Tibial nerve (tissue), 4 donors: ENCODE data around the gene CD55.

Source experiments
- EP300 ChIP-seq, 2 donors: sonication (generic); formaldehyde crosslinking; IDR thresholded peaks; one replicate each; pipeline ENCODE4 v1.6.1; 2017; ENCODE audit warnings: antibody characterized with exemption in 2 of 2, mild to moderate bottlenecking in 1 of 2
- POLR2A ChIP-seq, 2 donors: fragments of 450-650 bp; IDR thresholded peaks; one replicate each; pipeline ENCODE4 v1.6.1; 2017; ENCODE audit warnings: antibody characterized with exemption in 2 of 2, mild to moderate bottlenecking in 2 of 2, moderate library complexity in 2 of 2
- TF ChIP-seq, protein P1 (sequence below), 5 experiments: fragments of 200-600 bp in 3 of 5; fragments of 450-650 bp in 2 of 5; sonication (generic) in 3 of 5; IDR thresholded peaks; one replicate each; pipeline ENCODE4 v1.5.1; 2016 to 2019; ENCODE audit warnings: antibody characterized with exemption in 5 of 5, mild to moderate bottlenecking in 3 of 5, moderate library complexity in 2 of 5

DNA sequence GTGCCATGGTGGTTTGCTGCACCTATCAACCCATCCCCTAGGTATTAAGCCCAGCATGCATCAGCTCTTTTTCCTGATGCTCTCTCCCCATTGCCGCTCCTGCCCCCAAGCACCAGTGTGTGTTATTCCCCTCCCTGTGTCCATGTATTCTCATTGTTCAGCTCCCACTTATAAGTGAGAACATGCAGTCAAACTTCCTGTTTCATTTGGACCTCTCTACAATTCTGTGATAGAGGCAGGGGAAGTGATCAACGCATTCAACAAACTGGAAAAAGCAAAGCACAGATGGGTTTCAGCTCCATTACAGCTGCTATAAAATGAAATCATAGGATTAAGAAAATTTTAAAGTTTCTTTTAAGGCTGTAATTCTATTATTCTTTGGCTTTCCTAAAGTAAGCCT lies 23.3 kb upstream of the CD55 start:
- TF ChIP-seq, protein P1, sequence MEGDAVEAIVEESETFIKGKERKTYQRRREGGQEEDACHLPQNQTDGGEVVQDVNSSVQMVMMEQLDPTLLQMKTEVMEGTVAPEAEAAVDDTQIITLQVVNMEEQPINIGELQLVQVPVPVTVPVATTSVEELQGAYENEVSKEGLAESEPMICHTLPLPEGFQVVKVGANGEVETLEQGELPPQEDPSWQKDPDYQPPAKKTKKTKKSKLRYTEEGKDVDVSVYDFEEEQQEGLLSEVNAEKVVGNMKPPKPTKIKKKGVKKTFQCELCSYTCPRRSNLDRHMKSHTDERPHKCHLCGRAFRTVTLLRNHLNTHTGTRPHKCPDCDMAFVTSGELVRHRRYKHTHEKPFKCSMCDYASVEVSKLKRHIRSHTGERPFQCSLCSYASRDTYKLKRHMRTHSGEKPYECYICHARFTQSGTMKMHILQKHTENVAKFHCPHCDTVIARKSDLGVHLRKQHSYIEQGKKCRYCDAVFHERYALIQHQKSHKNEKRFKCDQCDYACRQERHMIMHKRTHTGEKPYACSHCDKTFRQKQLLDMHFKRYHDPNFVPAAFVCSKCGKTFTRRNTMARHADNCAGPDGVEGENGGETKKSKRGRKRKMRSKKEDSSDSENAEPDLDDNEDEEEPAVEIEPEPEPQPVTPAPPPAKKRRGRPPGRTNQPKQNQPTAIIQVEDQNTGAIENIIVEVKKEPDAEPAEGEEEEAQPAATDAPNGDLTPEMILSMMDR (IDR thresholded peaks at IDR 0.05), result no peak
- TF ChIP-seq POLR2A (IDR thresholded peaks at IDR 0.05) (no peak), EP300 (IDR thresholded peaks at IDR 0.05) (no peak)
